HG03520 (cell line): ENCODE measurements around the gene IMP4.
A peak's percentile ranks its signal among the peaks of the same experiment; 100 is the strongest.

Experiments used
- ATAC-seq: cut with Tn5 transposase; IDR thresholded peaks from one replicate; pipeline ENCODE4 v1.9.1; 2021; ENCODE audit warnings: mild to moderate bottlenecking, moderate library complexity; ENCODE audit not compliant: unreplicated experiment

IMP4 gene

DNA sequence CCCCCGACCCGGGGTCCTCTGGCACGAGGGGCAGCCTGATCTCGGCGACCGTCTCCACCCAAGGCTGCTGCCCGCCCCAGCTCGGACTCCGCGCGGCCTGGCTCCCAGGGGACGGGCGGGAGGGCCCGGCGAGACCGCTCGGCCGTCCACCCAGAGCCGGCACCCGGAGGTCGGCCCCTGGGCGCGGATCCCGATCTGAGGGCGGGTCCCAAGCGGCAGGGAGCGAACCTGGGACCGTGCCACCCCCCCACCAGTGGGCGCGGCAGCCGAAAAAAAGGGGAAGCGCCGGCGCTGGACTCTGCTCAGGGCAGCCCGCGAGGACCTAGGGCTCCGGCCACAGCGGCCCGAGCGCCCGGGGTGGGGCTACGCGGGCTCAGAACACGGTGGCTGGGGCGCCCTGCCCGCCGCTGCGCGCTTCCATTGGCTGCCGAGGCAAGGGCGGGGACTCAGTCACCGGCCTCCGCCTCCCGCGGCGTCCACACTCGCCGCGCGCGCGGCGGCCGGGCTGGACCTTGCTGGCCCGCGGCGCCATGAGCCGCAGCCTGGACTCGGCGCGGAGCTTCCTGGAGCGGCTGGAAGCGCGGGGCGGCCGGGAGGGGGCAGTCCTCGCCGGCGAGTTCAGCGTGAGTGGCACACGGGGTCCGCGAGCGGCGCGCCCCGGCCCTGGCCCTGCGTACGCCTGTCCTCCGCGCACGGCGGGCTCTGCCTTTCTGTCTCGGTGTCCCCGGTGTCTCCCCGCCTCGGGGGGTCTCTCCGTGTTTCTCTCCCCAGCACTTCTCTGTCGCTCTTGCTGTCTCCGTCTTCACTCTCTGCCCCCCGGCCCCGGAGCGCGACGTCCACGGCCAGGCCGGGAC, 13.1 kb downstream of the IMP4 start, which contains the start of gene PTPN18:
Gene PTPN18 (plus strand): TSS at position 479 of the 854 bp plus-strand sequence. CDS start 52 bp downstream, at position 531.
- peak; percentile 91 for ATAC-seq

DNA sequence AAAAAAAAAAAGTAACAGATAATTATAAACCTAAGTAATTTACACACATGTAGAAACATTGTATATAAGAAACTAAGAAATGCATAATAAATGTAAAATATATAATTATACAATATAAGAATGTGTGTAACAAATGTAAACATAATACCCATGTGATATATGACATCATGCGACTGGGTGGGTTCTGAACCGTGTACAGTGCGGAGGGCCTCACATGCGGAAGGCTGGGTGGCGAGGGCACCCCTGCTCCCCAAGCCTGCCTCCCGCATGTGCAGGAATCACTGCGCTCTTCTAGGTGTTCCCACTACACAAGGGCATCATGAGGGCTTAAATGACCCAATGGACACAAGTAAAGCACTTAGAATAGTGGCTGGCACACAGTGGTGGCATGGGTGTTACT, 15.2 kb downstream of the IMP4 start:
- no peak for ATAC-seq

DNA sequence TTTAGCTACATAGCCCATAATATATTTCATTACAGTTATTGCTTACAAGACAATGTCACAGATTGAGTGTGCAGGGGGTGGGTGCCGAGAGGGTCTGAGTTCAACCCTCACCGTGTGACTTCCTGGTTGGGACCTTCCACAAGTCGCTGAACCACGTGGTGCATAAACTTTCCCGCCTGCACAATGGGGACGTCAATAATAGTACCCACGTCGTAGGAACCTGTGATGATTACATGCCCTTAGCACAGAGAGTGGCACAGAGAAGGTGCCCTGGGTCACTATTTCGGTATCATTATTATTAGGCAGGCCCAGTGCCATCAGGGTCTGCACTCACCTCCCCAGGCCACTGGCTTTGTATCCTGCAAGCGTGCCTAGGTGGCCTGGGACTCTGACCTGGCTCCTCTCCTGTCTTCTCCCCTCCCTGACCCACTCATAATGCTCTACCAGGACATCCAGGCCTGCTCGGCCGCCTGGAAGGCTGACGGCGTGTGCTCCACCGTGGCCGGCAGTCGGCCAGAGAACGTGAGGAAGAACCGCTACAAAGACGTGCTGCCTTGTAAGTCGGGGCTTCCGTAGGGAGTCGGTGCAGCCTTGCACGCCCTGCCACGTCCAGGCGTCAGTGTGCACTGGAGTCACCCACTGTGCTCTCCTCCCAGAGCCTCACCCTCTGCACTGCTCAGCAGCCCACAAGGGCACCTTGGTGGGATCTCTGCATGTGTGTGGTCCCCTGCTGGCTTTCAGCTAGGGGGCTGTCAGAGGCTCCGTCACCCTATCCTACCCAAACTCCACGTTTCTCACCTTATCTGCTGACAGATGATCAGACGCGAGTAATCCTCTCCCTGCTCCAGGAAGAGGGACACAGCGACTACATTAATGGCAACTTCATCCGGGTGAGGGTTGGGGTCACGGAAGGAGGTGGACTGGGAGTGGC, 16.0 kb downstream of the IMP4 start:
- ATAC-seq: no peak

DNA sequence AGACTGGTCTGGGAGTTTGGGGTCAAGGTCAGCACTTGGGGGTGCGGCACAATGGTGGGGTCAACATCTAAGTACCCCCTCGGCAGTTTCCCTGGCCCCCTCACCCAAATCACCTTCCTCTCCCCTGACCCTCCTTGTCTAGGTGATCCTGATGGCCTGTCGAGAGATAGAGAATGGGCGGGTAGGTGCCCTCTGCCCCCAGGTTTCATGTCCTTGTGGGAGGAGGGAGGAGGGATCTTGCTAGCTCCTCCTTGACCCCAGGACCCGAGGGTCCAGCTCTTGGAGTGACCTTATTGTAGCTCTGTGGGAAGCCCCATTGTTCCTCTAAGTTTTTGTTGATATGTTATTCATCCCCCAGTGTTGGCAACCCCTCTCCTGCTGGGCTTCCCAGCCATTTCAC, 16.8 kb downstream of the IMP4 start:
- ATAC-seq: no peak

DNA sequence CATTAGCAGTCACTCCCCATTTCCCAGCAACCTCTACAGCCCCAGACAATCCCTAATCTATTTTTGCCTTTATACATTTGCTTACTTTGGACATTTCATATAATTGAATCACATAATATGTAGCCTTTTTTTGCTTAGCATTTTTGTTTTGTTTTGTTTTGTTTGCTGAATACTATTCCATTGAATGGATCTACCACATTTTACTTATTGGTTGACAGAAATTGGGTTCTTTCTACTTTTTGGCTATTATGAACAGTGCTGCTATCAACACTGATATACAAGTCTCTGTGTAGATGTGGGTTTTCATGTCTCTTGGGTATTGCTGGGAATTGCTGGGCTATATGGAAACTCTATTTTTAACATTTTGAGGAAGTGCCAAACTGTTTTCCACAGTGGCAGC, 20.8 kb downstream of the IMP4 start:
- ATAC-seq: no peak

DNA sequence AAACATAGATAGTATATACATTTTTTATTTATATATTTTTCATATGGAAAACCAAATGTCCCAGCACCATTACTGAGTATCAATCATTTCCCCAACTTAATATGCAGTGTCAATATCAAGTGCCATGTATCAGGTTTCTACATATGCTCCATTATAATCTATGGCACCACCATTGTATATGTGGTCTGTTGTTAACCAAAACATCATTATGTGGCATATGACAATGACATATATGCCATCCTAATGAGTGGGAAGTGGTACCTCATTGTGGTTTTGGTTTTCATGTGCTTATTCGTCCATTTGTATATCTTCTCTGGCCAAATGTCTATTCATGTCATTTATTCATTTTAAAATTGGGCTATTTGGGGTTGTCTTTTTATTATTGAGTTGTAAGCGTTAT, 22.4 kb downstream of the IMP4 start:
- ATAC-seq: no peak

DNA sequence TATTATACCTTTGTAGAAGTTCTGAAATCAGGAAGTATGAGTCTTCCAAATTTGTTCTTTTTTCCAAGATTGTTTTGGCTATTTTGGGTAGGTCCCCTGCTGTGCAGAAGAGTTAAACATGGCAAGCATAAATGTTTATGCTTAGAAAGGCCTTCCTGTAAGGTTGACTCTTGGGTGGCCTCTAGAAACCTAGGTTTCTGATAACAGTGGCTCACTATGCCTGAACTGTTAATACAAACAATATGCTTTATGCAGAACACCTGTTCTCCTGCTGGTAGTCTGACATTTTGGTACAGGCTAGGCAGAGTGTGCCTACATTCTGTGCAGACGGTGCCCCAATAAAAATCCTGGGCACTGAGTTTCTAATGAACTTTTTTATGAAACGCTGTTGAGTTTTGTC, 23.3 kb downstream of the IMP4 start:
- ATAC-seq: no peak

DNA sequence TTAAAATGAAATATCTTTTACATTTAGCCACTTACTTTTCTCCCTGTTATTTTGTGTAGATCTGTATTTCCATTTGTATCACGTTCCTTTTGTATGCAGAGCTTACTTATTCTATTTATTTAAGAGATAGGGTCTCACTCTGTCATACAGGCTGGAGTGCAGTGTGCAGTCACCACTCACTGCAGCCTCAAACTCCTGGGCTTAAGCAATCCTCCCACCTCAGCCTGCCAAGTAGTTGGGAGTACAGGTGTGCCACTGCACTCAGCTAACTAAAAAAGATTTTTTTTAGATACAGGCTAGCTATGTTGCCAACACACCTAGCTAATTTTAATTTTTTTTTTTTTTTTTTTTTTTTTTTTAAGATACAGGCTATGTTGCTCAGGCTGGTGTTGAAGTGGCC, 24.0 kb downstream of the IMP4 start:
- ATAC-seq: no peak

DNA sequence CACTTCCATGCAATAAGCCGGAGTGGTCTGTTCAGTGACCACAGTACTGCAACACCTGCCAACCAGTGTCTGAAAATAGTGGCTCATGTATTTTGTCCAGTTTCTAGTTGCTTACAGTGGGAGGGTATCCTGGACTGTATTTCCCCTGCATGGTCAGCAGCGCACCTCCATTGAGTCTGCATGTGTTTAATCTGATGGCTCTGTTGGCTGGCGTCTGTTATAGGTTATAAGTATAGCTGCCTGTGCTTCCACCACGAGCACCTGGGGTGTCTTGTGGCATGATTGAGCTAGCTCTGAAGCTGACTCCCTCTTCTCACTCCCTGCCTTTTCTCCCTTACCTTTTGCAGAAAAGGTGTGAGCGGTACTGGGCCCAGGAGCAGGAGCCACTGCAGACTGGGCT, 26.1 kb downstream of the IMP4 start:
- no peak for ATAC-seq

DNA sequence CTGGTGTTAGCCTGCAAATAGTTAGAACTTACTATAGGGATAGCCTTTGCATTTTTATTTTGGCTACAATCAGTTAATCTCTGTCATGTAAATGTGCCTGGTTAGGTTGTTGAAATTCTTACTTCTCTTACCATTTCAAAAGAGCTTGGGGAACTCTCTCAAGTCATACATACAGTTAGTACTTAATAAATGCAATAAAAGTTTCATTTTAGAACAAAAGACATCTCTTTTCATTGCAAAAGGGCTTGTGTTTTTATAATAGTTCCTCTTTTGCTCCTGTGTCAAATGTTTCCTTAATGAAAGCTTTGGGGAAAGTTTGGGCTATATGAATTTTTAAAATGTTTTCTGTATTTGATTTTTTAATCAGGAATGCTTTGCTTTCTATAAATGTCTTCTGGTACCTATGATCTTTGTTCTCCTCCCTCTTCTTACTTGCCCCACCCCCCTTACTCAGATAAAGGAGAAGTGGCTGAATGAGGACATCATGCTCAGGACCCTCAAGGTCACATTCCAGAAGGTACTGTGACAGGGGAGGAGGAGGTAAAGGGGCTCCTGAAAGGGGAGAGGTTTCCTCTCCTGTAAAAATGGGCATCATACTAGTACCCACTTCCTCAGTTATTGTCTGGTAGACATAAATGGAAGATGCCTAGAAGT, 26.7 kb downstream of the IMP4 start:
- no peak for ATAC-seq

DNA sequence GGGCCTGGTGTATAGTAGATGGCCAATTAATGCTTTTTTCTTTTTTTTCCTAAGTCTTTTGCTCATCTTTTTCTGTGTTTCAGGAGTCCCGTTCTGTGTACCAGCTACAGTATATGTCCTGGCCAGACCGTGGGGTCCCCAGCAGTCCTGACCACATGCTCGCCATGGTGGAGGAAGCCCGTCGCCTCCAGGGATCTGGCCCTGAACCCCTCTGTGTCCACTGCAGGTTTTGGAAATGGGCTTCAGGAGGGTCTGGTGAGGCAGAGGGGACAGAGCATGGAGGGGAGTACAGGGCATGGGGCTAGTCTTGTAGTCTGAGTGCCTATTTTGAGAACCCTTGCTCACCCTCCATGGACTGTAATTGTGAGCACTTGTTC, 27.3 kb downstream of the IMP4 start:
- ATAC-seq: no peak

DNA sequence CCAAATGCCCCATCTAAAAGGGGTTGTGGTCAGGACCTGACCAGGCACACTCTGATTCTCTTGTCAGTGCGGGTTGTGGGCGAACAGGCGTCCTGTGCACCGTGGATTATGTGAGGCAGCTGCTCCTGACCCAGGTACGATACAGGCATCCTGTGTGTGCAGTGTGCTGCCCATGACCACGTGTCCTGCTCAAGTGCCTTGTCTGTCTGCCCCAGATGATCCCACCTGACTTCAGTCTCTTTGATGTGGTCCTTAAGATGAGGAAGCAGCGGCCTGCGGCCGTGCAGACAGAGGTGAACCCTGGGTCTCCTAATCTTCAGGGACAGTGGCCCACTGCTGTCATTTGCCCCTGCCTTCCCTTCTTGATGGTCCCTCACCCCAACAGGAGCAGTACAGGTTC, 27.8 kb downstream of the IMP4 start:
- no peak for ATAC-seq

DNA sequence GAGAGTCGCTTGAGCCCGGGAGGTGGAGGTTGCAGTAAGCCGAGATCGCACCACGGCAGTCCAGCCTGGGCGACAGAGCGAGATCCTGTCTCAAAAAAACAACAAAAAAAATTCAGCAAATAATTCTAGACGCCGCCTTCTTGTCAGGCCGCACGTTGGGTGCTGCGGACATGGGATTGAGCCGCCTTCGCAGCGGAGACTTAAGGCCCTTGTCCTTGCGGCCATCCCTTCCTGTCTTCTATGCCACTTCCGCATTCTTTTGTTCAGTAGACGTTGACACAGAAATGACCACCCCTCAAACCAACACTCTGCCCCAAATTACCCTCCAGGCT, 29.0 kb downstream of the IMP4 start:
- ATAC-seq: peak; percentile 14

DNA sequence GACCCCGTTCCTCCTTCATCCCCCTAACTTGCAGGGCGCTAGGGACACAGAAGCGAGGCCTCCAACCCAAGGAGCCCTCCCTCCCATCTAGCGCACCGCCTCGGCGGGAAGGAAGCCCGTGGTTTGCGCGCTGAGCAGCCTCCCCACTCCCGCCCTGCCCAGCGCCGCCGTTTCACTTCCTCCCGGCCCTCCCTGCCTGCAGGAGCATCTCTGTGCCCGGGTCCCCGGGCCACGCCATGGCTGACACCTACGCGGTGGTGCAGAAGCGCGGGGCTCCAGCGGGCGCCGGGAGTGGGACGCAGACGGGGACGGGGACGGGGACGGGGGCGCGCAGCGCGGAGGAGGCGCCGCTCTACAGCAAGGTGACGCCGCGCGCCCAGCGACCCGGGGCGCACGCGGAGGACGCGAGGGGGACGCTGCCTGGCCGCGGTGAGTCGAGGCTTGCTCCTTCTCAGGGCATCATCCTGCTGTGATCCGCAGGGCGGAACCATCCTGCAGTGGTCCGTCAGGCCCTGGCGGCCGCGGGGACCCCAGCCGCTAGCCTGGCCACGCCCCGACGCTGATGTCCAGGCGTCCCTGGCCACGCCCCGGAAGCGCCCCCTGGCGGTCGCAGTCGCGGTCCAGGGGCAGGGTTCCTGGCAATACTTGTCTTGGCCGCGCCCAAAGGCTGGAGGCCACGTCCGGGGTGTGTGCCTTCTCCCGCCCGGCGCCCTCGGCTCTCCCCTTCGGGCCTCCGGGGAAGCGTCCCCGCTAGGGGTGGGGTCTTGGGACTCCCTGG, 29.5 kb downstream of the IMP4 start:
- peak; percentile 65 for ATAC-seq

DNA sequence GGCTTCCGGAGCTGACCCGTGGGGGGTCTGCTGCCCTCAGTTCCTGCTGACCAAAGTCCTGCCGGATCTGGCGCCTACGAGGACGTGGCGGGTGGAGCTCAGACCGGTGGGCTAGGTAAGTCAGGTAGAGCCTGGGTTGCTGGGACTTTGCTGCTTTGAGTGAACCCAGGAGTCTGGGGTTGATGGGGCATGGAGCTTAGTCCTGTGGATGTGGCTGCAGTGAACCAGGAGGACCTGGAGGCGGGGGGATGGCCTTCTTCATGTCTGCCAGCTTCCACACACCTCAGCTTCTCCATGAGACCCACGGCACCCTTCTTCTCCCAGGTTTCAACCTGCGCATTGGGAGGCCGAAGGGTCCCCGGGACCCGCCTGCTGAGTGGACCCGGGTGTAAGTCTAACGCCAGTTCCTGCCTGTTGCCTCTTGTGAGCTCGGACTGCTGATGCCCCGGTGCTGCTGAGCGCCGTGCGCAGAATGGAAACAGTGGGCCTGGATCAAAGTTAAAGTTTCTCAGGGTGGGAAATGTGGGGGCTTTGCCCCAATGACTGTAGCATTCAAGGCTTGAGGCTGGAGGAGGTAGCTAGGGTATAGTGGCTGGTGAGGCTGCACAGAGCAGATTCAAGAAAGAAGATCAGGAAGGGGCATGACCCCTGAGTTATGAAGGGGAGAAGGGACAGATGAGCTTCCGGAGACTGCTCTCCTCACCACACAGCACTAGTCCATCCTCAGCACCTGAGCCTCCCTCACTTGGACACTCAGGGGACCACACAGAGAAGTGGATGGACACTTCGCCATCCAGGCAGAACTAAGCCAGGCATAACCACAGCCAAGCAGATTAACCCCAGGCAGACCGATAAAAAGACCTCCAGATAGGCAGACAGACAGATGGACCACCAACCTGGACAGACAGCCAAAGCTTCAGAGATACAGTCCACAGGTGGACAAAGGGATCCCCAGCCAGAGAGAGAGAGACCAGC, 30.4 kb downstream of the IMP4 start:
- no peak for ATAC-seq

DNA sequence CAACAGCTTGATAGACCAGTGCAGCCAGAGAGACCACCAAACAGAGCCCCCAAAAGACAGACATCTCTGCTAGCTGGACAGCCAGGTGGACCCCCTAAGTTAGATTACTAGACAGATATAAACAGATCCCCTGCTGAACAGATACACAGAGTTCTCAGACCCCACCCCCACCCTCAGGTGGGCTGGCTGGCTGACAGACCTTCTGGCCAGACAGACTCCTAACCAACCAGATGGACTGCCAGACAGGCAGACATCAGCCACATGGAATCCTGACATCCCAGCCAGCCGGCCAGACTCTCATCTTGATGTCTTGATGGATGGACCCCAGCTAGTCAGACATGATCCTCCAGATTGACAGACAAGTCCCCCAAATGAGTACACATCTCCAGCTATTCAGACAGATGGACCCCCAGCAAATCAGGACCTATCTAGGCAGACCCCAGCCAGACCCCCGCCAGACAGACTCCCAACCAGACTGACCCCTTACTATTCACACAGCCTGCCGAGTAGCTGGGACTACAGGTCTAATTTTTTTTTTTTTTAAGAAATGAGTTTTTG, 31.2 kb downstream of the IMP4 start:
- ATAC-seq: no peak

DNA sequence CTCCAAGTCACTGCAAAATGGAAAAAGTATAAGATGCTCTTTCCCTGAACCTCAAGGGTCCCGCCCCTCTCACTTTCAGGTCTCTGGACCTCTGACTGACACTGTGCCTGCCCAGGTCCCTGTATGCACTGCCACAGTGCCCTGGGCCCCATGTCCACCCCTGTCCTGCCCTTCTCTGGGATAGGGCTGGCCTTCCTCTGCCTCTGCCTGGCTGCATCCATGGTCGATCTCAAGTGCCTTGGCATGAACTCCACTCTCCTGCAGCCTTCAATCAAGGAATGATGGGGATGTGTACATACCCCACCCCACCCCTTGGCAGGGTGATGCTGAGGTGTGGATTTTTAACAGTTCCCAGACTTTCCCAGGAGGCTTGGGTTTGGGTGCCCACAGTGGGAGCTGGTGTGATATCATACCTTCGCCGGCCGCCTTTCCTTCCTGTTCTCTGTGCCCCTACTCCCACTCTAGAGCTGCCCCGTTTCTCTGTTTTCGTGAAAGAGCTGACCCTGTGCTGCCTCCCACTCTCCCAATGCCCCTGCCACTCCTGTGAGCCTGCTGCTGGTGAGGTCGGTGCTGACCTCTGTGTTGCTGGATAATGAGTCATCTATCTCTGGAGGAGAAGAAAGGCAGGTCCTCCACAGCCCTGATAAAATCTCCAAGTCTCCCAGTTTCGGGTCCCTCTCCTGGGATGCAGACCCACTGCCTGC, 32.0 kb downstream of the IMP4 start:
- no peak for ATAC-seq
